MCF 10A (cell line): ENCODE data around the gene WDR86. TPM values are rescaled to one million over a fixed set of nuclear protein-coding genes. Genes with fewer than 3 reads are reported as not detected.

Experiments
- BruUV-seq: library from RNA; stranded (reverse); fragments of 400-500 nt; replicated peaks from 2 replicates; lab custom pipeline; 2021; lab: Mats Ljungman, UMichigan
- CTCF ChIA-PET: fragments of 300-600 bp; sonication (Branson Sonifier 250); formaldehyde crosslinking; extraction: SDS; loops from one replicate; lab custom pipeline; 2021; ENCODE audit warnings: antibody characterized with exemption, inconsistent platforms; lab: Yijun Ruan, JAX
- POLR2A ChIA-PET: fragments of 300-600, 350-650 bp; sonication (Branson Sonifier 250); formaldehyde crosslinking; extraction: SDS; loops from one replicate; lab custom pipeline; 2020; ENCODE audit warnings: antibody characterized with exemption, inconsistent platforms; lab: Yijun Ruan, JAX
- DNase-seq: peaks from one replicate; pipeline ENCODE4 v3.0.0-alpha.2; 2018; ENCODE audit not compliant: unreplicated experiment
- H3K27ac Mint-ChIP-seq: one replicate; pipeline ENCODE4 v1.8.0; 2022; ENCODE audit warnings: mild to moderate bottlenecking, low read depth, mixed read lengths; ENCODE audit not compliant: unreplicated experiment
- H3K27me3 Mint-ChIP-seq: one replicate; pipeline ENCODE4 v1.8.0; 2022; ENCODE audit warnings: mixed read lengths; ENCODE audit not compliant: insufficient read depth, unreplicated experiment
- H3K36me3 Mint-ChIP-seq: one replicate; pipeline ENCODE4 v1.8.0; 2022; ENCODE audit warnings: mild to moderate bottlenecking, moderate library complexity, mixed read lengths; ENCODE audit not compliant: insufficient read depth, unreplicated experiment
- H3K4me1 Mint-ChIP-seq: one replicate; pipeline ENCODE4 v1.8.0; 2022; ENCODE audit warnings: mixed read lengths; ENCODE audit not compliant: insufficient read depth, unreplicated experiment
- H3K4me3 Mint-ChIP-seq: one replicate; pipeline ENCODE4 v1.8.0; 2022; ENCODE audit warnings: mild to moderate bottlenecking, moderate library complexity, mixed read lengths; ENCODE audit not compliant: unreplicated experiment
- H3K9me3 Mint-ChIP-seq: one replicate; pipeline ENCODE4 v1.8.0; 2022; ENCODE audit warnings: mixed read lengths; ENCODE audit not compliant: unreplicated experiment
- intact Hi-C: fragments of 100-400 bp; cut with micrococcal nuclease; formaldehyde crosslinking; loops from 2 replicates; pipeline ENCODE4 v1.14.1; 2022
- total RNA-seq: library from RNA; stranded (reverse); gene quantifications from 2 replicates; pipeline ENCODE4 v1.2.3, GENCODE V29; 2022
- TF ChIP-seq, protein P1 (sequence below): fragments of 200-600 bp; IDR thresholded peaks from one replicate; pipeline ENCODE4 v1.8.0; 2022; ENCODE audit warnings: antibody characterized with exemption, mild to moderate bottlenecking; ENCODE audit not compliant: unreplicated experiment

The WDR86 gene
- total RNA-seq, 1 experiment from 2014 or later = not detected

- H3K4me1 Mint-ChIP-seq = peaks cover 4% of the 10 kb centered on the region
- no peaks in the 10 kb centered on the region for H3K36me3 Mint-ChIP-seq
- no TSS peak for BruUV-seq
- TF ChIP-seq, protein P1, sequence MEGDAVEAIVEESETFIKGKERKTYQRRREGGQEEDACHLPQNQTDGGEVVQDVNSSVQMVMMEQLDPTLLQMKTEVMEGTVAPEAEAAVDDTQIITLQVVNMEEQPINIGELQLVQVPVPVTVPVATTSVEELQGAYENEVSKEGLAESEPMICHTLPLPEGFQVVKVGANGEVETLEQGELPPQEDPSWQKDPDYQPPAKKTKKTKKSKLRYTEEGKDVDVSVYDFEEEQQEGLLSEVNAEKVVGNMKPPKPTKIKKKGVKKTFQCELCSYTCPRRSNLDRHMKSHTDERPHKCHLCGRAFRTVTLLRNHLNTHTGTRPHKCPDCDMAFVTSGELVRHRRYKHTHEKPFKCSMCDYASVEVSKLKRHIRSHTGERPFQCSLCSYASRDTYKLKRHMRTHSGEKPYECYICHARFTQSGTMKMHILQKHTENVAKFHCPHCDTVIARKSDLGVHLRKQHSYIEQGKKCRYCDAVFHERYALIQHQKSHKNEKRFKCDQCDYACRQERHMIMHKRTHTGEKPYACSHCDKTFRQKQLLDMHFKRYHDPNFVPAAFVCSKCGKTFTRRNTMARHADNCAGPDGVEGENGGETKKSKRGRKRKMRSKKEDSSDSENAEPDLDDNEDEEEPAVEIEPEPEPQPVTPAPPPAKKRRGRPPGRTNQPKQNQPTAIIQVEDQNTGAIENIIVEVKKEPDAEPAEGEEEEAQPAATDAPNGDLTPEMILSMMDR = no peak
- intact Hi-C loops = no loop called here
- no peak overlapping the region for H3K27ac Mint-ChIP-seq
- no peak overlapping the region for H3K4me3 Mint-ChIP-seq
- no peaks in the 10 kb centered on the region for H3K9me3 Mint-ChIP-seq
- H3K27me3 Mint-ChIP-seq = no peaks in the 10 kb centered on the region
- CTCF ChIA-PET = interaction anchor here (9.0 kb wide), 1 partner anchor 76 kb away, joined by 222 read pairs; no protein-coding TSS in a partner anchor
- no peak for DNase-seq
- POLR2A ChIA-PET = no interaction called here
Observed at GRCh38 chr7:151446412-151446811, 36.6 kb upstream of the WDR86 start.

DNA sequence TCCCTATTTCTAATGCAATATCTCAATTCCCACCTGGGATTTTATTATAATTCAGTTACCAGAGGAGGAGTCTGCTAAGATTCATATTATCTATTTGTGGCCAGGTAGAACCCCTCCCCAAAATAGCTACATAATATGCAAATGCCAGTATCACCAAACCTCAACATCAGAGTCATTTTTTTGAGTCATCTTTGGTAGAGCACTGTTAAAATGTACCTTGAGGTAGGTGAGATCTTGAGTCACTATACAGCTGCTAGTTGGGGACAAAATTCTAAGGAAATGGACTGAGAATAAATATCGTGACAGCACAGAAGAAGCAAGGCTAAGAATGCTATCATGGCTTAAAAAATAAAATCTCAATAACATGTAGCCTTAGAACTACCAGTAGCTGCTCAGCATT, 34.8 kb upstream of the WDR86 start:
- intact Hi-C loops = no loop called here
- Mint-ChIP-seq H3K4me3 (no peak overlapping the region), H3K27ac (no peak overlapping the region), H3K36me3 (no peaks in the 10 kb centered on the region), H3K4me1 (peaks cover 7% of the 10 kb centered on the region), H3K9me3 (no peaks in the 10 kb centered on the region), H3K27me3 (peaks cover 10% of the 10 kb centered on the region)
- BruUV-seq = no TSS peak
- DNase-seq = no peak
- ChIA-PET POLR2A (no interaction called here), CTCF (interaction anchor here (0.6 to 9.0 kb wide), 6 partner anchors 9 to 746 kb away, joined by 3 to 222 read pairs (median 4); no protein-coding TSS in a partner anchor)
- TF ChIP-seq, protein P1 = no peak

GRCh38 chr7:151442776-151443496, 33.1 kb upstream of the WDR86 start:
- H3K4me3 Mint-ChIP-seq = no peak overlapping the region
- CTCF ChIA-PET = interaction anchor here (0.6 to 9.0 kb wide), 5 partner anchors 73 to 139 kb away, joined by 3 to 222 read pairs (median 3); no protein-coding TSS in a partner anchor
- intact Hi-C loops = no loop called here
- TF ChIP-seq, protein P1 = no peak
- H3K36me3 Mint-ChIP-seq = no peaks in the 10 kb centered on the region
- no peaks in the 10 kb centered on the region for H3K9me3 Mint-ChIP-seq
- peaks cover 7% of the 10 kb centered on the region for H3K4me1 Mint-ChIP-seq
- H3K27me3 Mint-ChIP-seq = peaks cover 10% of the 10 kb centered on the region
- H3K27ac Mint-ChIP-seq = no peak overlapping the region
- no peak for DNase-seq
- POLR2A ChIA-PET = interaction anchor here (1.0 to 1.2 kb wide), 2 partner anchors 17 to 63 kb away, joined by 3 read pairs; no protein-coding TSS in a partner anchor
- no TSS peak for BruUV-seq

- no peak overlapping the region for H3K4me3 Mint-ChIP-seq
- intact Hi-C loops = no loop called here
- ChIA-PET POLR2A (interaction anchor here (0.7 kb wide), 1 partner anchor 16 kb away, joined by 3 read pairs; no protein-coding TSS in a partner anchor), CTCF (interaction anchor here (0.8 to 4.2 kb wide), 2 partner anchors 8 to 22 kb away, joined by 3 to 24 read pairs; no protein-coding TSS in a partner anchor)
- DNase-seq = no peak
- H3K27ac Mint-ChIP-seq = no peak overlapping the region
- BruUV-seq = no TSS peak
- no peaks in the 10 kb centered on the region for H3K36me3 Mint-ChIP-seq
- peaks cover 10% of the 10 kb centered on the region for H3K27me3 Mint-ChIP-seq
- peaks cover 7% of the 10 kb centered on the region for H3K4me1 Mint-ChIP-seq
- no peaks in the 10 kb centered on the region for H3K9me3 Mint-ChIP-seq
- TF ChIP-seq, protein P1 = no peak
Observed at GRCh38 chr7:151440799-151441445, 31.1 kb upstream of the WDR86 start.
